ENCODE data around the gene C3orf62.
"Not testable (repeated sequence)": the region's sequence is repeated elsewhere in the genome, so short reads cannot be mapped to it uniquely, and the experiment has no call there.

Gene C3orf62

GRCh38 chr3:49265661-49266386 is 11.2 kb downstream of the C3orf62 start:
- Histone ChIP-seq H3K27me3 (ENCODE audit: control insufficient read depth, insufficient read depth, low read length) (no peaks in the 10 kb centered on the region), H3K9me3 (ENCODE audit: control insufficient read depth, insufficient read depth, low read length) (no peaks in the 10 kb centered on the region), H3K4me1 (ENCODE audit: control insufficient read depth, insufficient read depth, low read length) (no peaks in the 10 kb centered on the region), H3K36me3 (ENCODE audit: control insufficient read depth, insufficient read depth, low read length) (no peaks in the 10 kb centered on the region), H3K4me3 (ENCODE audit: low read depth, low read length) (no peak overlapping the region), H3K9ac (ENCODE audit: low read depth, low read length) (no peak overlapping the region)

GRCh38 chr3:49263159-49263889 is 13.7 kb downstream of the C3orf62 start:
- H3K4me1 ChIP-seq (ENCODE audit: control insufficient read depth, insufficient read depth, low read length): no peaks in the 10 kb centered on the region
- H3K27me3 ChIP-seq (ENCODE audit: control insufficient read depth, insufficient read depth, low read length): no peaks in the 10 kb centered on the region
- H3K4me3 ChIP-seq (ENCODE audit: low read depth, low read length): no peak overlapping the region
- H3K9ac ChIP-seq (ENCODE audit: low read depth, low read length): no peak overlapping the region
- H3K9me3 ChIP-seq (ENCODE audit: control insufficient read depth, insufficient read depth, low read length): no peaks in the 10 kb centered on the region
- H3K36me3 ChIP-seq (ENCODE audit: control insufficient read depth, insufficient read depth, low read length): no peaks in the 10 kb centered on the region

GRCh38 chr3:49260806-49261324 is 16.2 kb downstream of the C3orf62 start:
- H3K9me3 ChIP-seq (ENCODE audit: control insufficient read depth, insufficient read depth, low read length): no peaks in the 10 kb centered on the region
- H3K4me1 ChIP-seq (ENCODE audit: control insufficient read depth, insufficient read depth, low read length): no peaks in the 10 kb centered on the region
- H3K27me3 ChIP-seq (ENCODE audit: control insufficient read depth, insufficient read depth, low read length): no peaks in the 10 kb centered on the region
- H3K4me3 ChIP-seq (ENCODE audit: low read depth, low read length): no peak overlapping the region
- H3K9ac ChIP-seq (ENCODE audit: low read depth, low read length): no peak overlapping the region
- no peaks in the 10 kb centered on the region for H3K36me3 ChIP-seq (ENCODE audit: control insufficient read depth, insufficient read depth, low read length)

GRCh38 chr3:49257187-49257586 is 19.8 kb downstream of the C3orf62 start:
- no peaks in the 10 kb centered on the region for H3K36me3 ChIP-seq (ENCODE audit: control insufficient read depth, insufficient read depth, low read length)
- no peak overlapping the region for H3K9ac ChIP-seq (ENCODE audit: low read depth, low read length)
- H3K4me1 ChIP-seq (ENCODE audit: control insufficient read depth, insufficient read depth, low read length): no peaks in the 10 kb centered on the region
- H3K9me3 ChIP-seq (ENCODE audit: control insufficient read depth, insufficient read depth, low read length): no peaks in the 10 kb centered on the region
- no peaks in the 10 kb centered on the region for H3K27me3 ChIP-seq (ENCODE audit: control insufficient read depth, insufficient read depth, low read length)
- H3K4me3 ChIP-seq (ENCODE audit: low read depth, low read length): no peak overlapping the region

- no peaks in the 10 kb centered on the region for H3K4me1 ChIP-seq (ENCODE audit: control insufficient read depth, insufficient read depth, low read length)
- no peak overlapping the region for H3K9ac ChIP-seq (ENCODE audit: low read depth, low read length)
- no peaks in the 10 kb centered on the region for H3K36me3 ChIP-seq (ENCODE audit: control insufficient read depth, insufficient read depth, low read length)
- H3K27me3 ChIP-seq (ENCODE audit: control insufficient read depth, insufficient read depth, low read length): no peaks in the 10 kb centered on the region
- no peaks in the 10 kb centered on the region for H3K9me3 ChIP-seq (ENCODE audit: control insufficient read depth, insufficient read depth, low read length)
- no peak overlapping the region for H3K4me3 ChIP-seq (ENCODE audit: low read depth, low read length)
Measured at GRCh38 chr3:49255718-49256511, 21.1 kb downstream of the C3orf62 start.

GRCh38 chr3:49255112-49255511 is 21.9 kb downstream of the C3orf62 start:
- H3K4me3 ChIP-seq (ENCODE audit: low read depth, low read length): no peak overlapping the region
- no peaks in the 10 kb centered on the region for H3K36me3 ChIP-seq (ENCODE audit: control insufficient read depth, insufficient read depth, low read length)
- no peaks in the 10 kb centered on the region for H3K27me3 ChIP-seq (ENCODE audit: control insufficient read depth, insufficient read depth, low read length)
- H3K9me3 ChIP-seq (ENCODE audit: control insufficient read depth, insufficient read depth, low read length): no peaks in the 10 kb centered on the region
- no peaks in the 10 kb centered on the region for H3K4me1 ChIP-seq (ENCODE audit: control insufficient read depth, insufficient read depth, low read length)
- H3K9ac ChIP-seq (ENCODE audit: low read depth, low read length): no peak overlapping the region

GRCh38 chr3:49253512-49253911 is 23.5 kb downstream of the C3orf62 start:
- no peaks in the 10 kb centered on the region for H3K4me1 ChIP-seq (ENCODE audit: control insufficient read depth, insufficient read depth, low read length)
- no peaks in the 10 kb centered on the region for H3K36me3 ChIP-seq (ENCODE audit: control insufficient read depth, insufficient read depth, low read length)
- H3K27me3 ChIP-seq (ENCODE audit: control insufficient read depth, insufficient read depth, low read length): no peaks in the 10 kb centered on the region
- no peaks in the 10 kb centered on the region for H3K9me3 ChIP-seq (ENCODE audit: control insufficient read depth, insufficient read depth, low read length)
- H3K9ac ChIP-seq (ENCODE audit: low read depth, low read length): no peak overlapping the region
- H3K4me3 ChIP-seq (ENCODE audit: low read depth, low read length): no peak overlapping the region

GRCh38 chr3:49248840-49249227 is 28.2 kb downstream of the C3orf62 start:
- H3K27me3 ChIP-seq (ENCODE audit: control insufficient read depth, insufficient read depth, low read length): no peaks in the 10 kb centered on the region
- no peak overlapping the region for H3K9ac ChIP-seq (ENCODE audit: low read depth, low read length)
- no peak overlapping the region for H3K4me3 ChIP-seq (ENCODE audit: low read depth, low read length)
- H3K36me3 ChIP-seq (ENCODE audit: control insufficient read depth, insufficient read depth, low read length): no peaks in the 10 kb centered on the region
- H3K4me1 ChIP-seq (ENCODE audit: control insufficient read depth, insufficient read depth, low read length): no peaks in the 10 kb centered on the region
- no peaks in the 10 kb centered on the region for H3K9me3 ChIP-seq (ENCODE audit: control insufficient read depth, insufficient read depth, low read length)

- H3K9ac ChIP-seq (ENCODE audit: low read depth, low read length): no peak overlapping the region
- H3K36me3 ChIP-seq (ENCODE audit: control insufficient read depth, insufficient read depth, low read length): no peaks in the 10 kb centered on the region
- no peaks in the 10 kb centered on the region for H3K4me1 ChIP-seq (ENCODE audit: control insufficient read depth, insufficient read depth, low read length)
- no peak overlapping the region for H3K4me3 ChIP-seq (ENCODE audit: low read depth, low read length)
- H3K27me3 ChIP-seq (ENCODE audit: control insufficient read depth, insufficient read depth, low read length): no peaks in the 10 kb centered on the region
- no peaks in the 10 kb centered on the region for H3K9me3 ChIP-seq (ENCODE audit: control insufficient read depth, insufficient read depth, low read length)
Measured at GRCh38 chr3:49244581-49245205, 32.3 kb downstream of the C3orf62 start.

GRCh38 chr3:49240091-49240490 is 36.9 kb downstream of the C3orf62 start:
- not testable (repeated sequence) for H3K4me1 ChIP-seq (ENCODE audit: control insufficient read depth, insufficient read depth, low read length); H3K36me3 ChIP-seq (ENCODE audit: control insufficient read depth, insufficient read depth, low read length); H3K4me3 ChIP-seq (ENCODE audit: low read depth, low read length); H3K9ac ChIP-seq (ENCODE audit: low read depth, low read length); H3K9me3 ChIP-seq (ENCODE audit: control insufficient read depth, insufficient read depth, low read length); H3K27me3 ChIP-seq (ENCODE audit: control insufficient read depth, insufficient read depth, low read length)

- Histone ChIP-seq H3K9me3 (ENCODE audit: control insufficient read depth, insufficient read depth, low read length) (no peaks in the 10 kb centered on the region), H3K27me3 (ENCODE audit: control insufficient read depth, insufficient read depth, low read length) (no peaks in the 10 kb centered on the region), H3K36me3 (ENCODE audit: control insufficient read depth, insufficient read depth, low read length) (no peaks in the 10 kb centered on the region), H3K4me1 (ENCODE audit: control insufficient read depth, insufficient read depth, low read length) (no peaks in the 10 kb centered on the region), H3K4me3 (ENCODE audit: low read depth, low read length) (no peak overlapping the region), H3K9ac (ENCODE audit: low read depth, low read length) (no peak overlapping the region)
Measured at GRCh38 chr3:49238274-49239127, 38.5 kb downstream of the C3orf62 start.

Data from iPS-15b (cell line).